ENCODE results near the gene ANGPTL8. TPM values are rescaled to one million over a fixed set of nuclear protein-coding genes. Genes with fewer than 3 reads are reported as not detected.

The ANGPTL8 gene
- total and polyA plus RNA-seq, 2 experiments from 2014 or later: not detected

- TF ChIP-seq ZNF462 (CRISPR knock-in tag; IDR thresholded peaks at IDR 0.05) (no peak), EZH2phosphoT487 (IDR thresholded peaks at IDR 0.05; ENCODE audit: unreplicated experiment) (no peak), CTCF (conservative IDR thresholded peaks at IDR 0.05; ENCODE audit: low read depth in 2 of 2) (no peak), POLR2AphosphoS5 (IDR thresholded peaks at IDR 0.05; ENCODE audit: low read depth) (no peak)
These were observed 22.1 kb downstream of the ANGPTL8 start (continued) for GRCh38 chr19:11261431-11261970.

GRCh38 chr19:11261971-11262839, 22.8 kb downstream of the ANGPTL8 start, which contains the start of gene DOCK6:
TSS of gene DOCK6 (minus strand) at chr19:11262524. CDS start at chr19:11262440, 84 bp downstream.
- peaks cover 17% of the 10 kb centered on the region for H3K27me3 Mint-ChIP-seq (ENCODE audit: insufficient read depth, low read depth, poor library complexity)
- Histone ChIP-seq H3F3A (replicated peaks; ENCODE audit: low read depth) (no peaks in the 10 kb centered on the region), H2AFZ (peak within 1 kb of the TSS; percentile 56; the same call in 1 of the 2 replicates), H3K4me1 (ENCODE audit: insufficient read depth) (no peaks in the 10 kb centered on the region), H3K27me3 (ENCODE audit: insufficient read depth) (no peaks in the 10 kb centered on the region), H3K9me2 (ENCODE audit: insufficient read depth) (no peaks in the 10 kb centered on the region), H3K4me3 (peak within 1 kb of the TSS; percentile 96), H3K27ac (ENCODE audit: low read depth) (0 out of 2 replicates have a peak within 1 kb of the TSS, but pooled peaks have one; percentile 69), H4K20me1 (replicated peaks; ENCODE audit: insufficient read depth) (no peaks in the 10 kb centered on the region; the same call in 1 of the 2 replicates), H3K79me2 (replicated peaks; ENCODE audit: insufficient read depth) (peaks cover 19% of the 10 kb centered on the region), H3K4me2 (peak within 1 kb of the TSS; percentile 89), H3K36me3 (ENCODE audit: insufficient read depth) (no peaks in the 10 kb centered on the region)
- peaks cover 18% of the 10 kb centered on the region for H3K4me1 Mint-ChIP-seq
- peak within 1 kb of the TSS; percentile 82 for H3K4me3 Mint-ChIP-seq
- H3K36me3 Mint-ChIP-seq (ENCODE audit: low read depth): peaks cover 3% of the 10 kb centered on the region; the same call in 1 of the 3 replicates
- peak within 1 kb of the TSS; percentile 72; the same call in 1 of the 2 replicates for H3K27ac Mint-ChIP-seq
- peak; percentile 71 for ATAC-seq
- no peaks in the 10 kb centered on the region for H3K9me3 Mint-ChIP-seq
- DNase-seq (ENCODE audit: low spot score): peak; percentile 71
- TF ChIP-seq CREB1 (CRISPR knock-in tag; IDR thresholded peaks at IDR 0.05; ENCODE audit: low read depth) (peak; percentile 53; the same call in 1 of the 2 replicates), CTCF (conservative IDR thresholded peaks at IDR 0.05; ENCODE audit: low read depth in 2 of 2) (peak; percentile 46 to 49), JUNB (IDR thresholded peaks at IDR 0.05; ENCODE audit: unreplicated experiment) (no peak)
